DND-41 (cell line): ENCODE data around the gene ZDHHC17.

Source experiments
- ATAC-seq: fragments of 200-7000 bp; cut with Tn5 transposase; 3 replicates; pipeline ENCODE4 v1.9.1; 2021; ENCODE audit warnings: low read depth; ENCODE audit not compliant: insufficient read depth
- DNase-seq: peaks from one replicate; pipeline ENCODE4 v3.0.0-alpha.2; 2020
- H2AFZ ChIP-seq: 2 replicates; pipeline ENCODE4 v1.6.0; 2012; ENCODE audit warnings: low read depth, low read length
- H3K27ac ChIP-seq: 2 replicates; pipeline ENCODE4 v1.5.1; 2012; ENCODE audit warnings: low read length, inconsistent platforms
- H3K27me3 ChIP-seq: fragments of 200-600 bp; sonication (generic); 2 replicates; pipeline ENCODE4 v1.6.0; 2012; ENCODE audit warnings: low read length, mild to moderate bottlenecking, inconsistent platforms; ENCODE audit not compliant: insufficient read depth, poor library complexity
- H3K36me3 ChIP-seq: 2 replicates; pipeline ENCODE4 v1.5.1; 2012; ENCODE audit warnings: low read length, inconsistent platforms; ENCODE audit not compliant: insufficient read depth
- H3K4me1 ChIP-seq: 2 replicates; pipeline ENCODE4 v1.5.1; 2012; ENCODE audit warnings: mild to moderate bottlenecking, low read length; ENCODE audit not compliant: insufficient read depth
- H3K4me2 ChIP-seq: 2 replicates; pipeline ENCODE4 v1.6.0; 2012; ENCODE audit warnings: mild to moderate bottlenecking, moderate library complexity, low read length, inconsistent platforms; ENCODE audit not compliant: insufficient read depth
- H3K4me3 ChIP-seq, 2 experiments: fragments of 200-600 bp in 1 of 2; shearing (Covaris generic) in 1 of 2; 2 replicates each; pipeline ENCODE4 v1.5.1; 2012 to 2016; ENCODE audit warnings: inconsistent platforms in 2 of 2, low read length in 2 of 2, mild to moderate bottlenecking in 2 of 2, low read depth in 1 of 2, moderate library complexity in 1 of 2
- H3K79me2 ChIP-seq: 2 replicates; pipeline ENCODE4 v1.6.0; 2012; ENCODE audit warnings: low read length, inconsistent platforms; ENCODE audit not compliant: insufficient read depth
- H3K9ac ChIP-seq: 2 replicates; pipeline ENCODE4 v1.6.0; 2012; ENCODE audit warnings: low read depth, mild to moderate bottlenecking, inconsistent platforms, low read length, moderate library complexity
- H3K9me3 ChIP-seq: 2 replicates; pipeline ENCODE4 v1.5.1; 2012; ENCODE audit warnings: low read length, moderate library complexity, mild to moderate bottlenecking, inconsistent platforms; ENCODE audit not compliant: insufficient read depth, severe bottlenecking
- H4K20me1 ChIP-seq: 2 replicates; pipeline ENCODE4 v1.6.0; 2012; ENCODE audit warnings: low read length; ENCODE audit not compliant: insufficient read depth
- EZH2 ChIP-seq: IDR thresholded peaks from 3 replicates; pipeline ENCODE4 v1.6.1; 2012; ENCODE audit warnings: borderline replicate concordance, low read depth, mild to moderate bottlenecking, moderate library complexity, low read length, inconsistent platforms; ENCODE audit not compliant: severe bottlenecking
- TF ChIP-seq, protein P1 (sequence below): IDR thresholded peaks from 2 replicates; pipeline ENCODE4 v1.5.1; 2012; ENCODE audit warnings: borderline replicate concordance, low read length, moderate library complexity, mild to moderate bottlenecking; ENCODE audit not compliant: poor library complexity, severe bottlenecking; ENCODE audit errors: extremely low read depth

The ZDHHC17 gene

DNA sequence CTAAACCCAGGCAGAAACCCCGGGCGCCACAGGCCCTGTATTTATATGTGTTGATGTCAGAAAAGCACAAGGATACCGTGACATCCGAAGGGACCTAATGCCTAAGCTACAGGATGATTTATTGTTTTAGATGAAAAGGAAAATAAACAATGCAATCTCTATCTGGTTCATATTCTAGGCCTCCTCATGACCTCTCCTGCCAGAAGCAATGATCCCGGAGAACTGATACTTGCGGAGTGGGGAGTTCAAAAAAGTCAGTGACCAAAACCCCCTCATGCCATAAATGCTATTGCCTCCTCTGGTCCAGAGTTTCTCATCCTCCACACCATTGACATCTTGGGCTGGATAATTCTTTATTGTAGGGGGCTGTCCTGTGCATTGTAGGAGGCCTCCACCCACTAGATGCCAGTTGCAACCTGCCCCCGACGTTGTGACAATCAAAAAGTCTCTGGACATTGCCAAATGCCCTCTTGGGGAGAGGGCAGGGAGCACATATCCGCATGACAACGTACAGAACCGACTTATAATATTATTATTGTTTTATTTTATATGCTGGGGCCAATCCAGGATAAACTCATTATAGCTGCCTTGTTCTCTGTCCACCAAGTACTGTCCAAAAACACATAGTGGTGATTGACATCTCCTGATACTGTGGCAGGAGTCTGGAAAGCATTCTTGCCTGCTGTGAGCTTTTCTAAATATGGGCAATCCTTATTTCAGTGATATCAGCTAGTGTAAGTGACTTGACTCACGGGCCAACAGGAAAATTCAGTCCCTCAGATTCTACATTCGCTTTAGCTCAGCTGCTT is 116.0 kb downstream of the ZDHHC17 start:
- Histone ChIP-seq H2AFZ (no peak overlapping the region), H3K9ac (no peak overlapping the region), H4K20me1 (no peaks in the 10 kb centered on the region), H3K9me3 (no peaks in the 10 kb centered on the region), H3K79me2 (no peaks in the 10 kb centered on the region), H3K4me1 (no peaks in the 10 kb centered on the region), H3K4me2 (no peak overlapping the region), H3K36me3 (no peaks in the 10 kb centered on the region), H3K27ac (no peak overlapping the region), H3K27me3 (peaks cover 2% of the 10 kb centered on the region), H3K4me3 (no peak overlapping the region)
- no peak for TF ChIP-seq EZH2
- DNase-seq: no peak
- ATAC-seq: no peak

- no peaks in the 10 kb centered on the region for H3K79me2 ChIP-seq
- peaks cover 2% of the 10 kb centered on the region for H3K27me3 ChIP-seq
- DNase-seq (no peak), ATAC-seq (no peak)
- no peaks in the 10 kb centered on the region for H3K9me3 ChIP-seq
- no peak overlapping the region for H3K9ac ChIP-seq
- no peak for TF ChIP-seq EZH2
- TF ChIP-seq, protein P1, sequence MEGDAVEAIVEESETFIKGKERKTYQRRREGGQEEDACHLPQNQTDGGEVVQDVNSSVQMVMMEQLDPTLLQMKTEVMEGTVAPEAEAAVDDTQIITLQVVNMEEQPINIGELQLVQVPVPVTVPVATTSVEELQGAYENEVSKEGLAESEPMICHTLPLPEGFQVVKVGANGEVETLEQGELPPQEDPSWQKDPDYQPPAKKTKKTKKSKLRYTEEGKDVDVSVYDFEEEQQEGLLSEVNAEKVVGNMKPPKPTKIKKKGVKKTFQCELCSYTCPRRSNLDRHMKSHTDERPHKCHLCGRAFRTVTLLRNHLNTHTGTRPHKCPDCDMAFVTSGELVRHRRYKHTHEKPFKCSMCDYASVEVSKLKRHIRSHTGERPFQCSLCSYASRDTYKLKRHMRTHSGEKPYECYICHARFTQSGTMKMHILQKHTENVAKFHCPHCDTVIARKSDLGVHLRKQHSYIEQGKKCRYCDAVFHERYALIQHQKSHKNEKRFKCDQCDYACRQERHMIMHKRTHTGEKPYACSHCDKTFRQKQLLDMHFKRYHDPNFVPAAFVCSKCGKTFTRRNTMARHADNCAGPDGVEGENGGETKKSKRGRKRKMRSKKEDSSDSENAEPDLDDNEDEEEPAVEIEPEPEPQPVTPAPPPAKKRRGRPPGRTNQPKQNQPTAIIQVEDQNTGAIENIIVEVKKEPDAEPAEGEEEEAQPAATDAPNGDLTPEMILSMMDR: no peak
- no peak overlapping the region for H3K27ac ChIP-seq
- H4K20me1 ChIP-seq: no peaks in the 10 kb centered on the region
- H3K36me3 ChIP-seq: no peaks in the 10 kb centered on the region
- no peaks in the 10 kb centered on the region for H3K4me1 ChIP-seq
- no peak overlapping the region for H2AFZ ChIP-seq
- H3K4me2 ChIP-seq: no peak overlapping the region
- no peak overlapping the region for H3K4me3 ChIP-seq
Measured at GRCh38 chr12:76880519-76881023, 116.7 kb downstream of the ZDHHC17 start.

DNA sequence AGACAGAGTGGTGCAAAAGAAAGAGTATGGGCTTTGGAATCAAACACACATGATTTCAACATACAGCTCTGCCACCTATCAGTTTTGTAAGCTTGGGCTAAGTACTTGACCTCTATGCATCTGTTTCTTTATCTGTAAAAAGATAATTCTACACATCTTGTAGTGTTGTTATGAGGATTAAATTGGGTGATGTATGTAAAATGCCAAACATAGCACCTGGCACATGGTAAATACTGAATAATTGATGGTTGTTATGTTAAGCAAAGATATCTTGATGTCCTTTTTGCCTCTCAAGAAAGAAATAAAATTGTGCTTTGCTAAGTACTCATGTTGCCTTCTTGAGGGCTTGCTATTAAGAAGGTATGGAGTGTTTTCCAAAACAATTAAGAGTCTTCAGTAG is 117.2 kb downstream of the ZDHHC17 start:
- no peak overlapping the region for H2AFZ ChIP-seq
- H3K9me3 ChIP-seq: no peaks in the 10 kb centered on the region
- no peaks in the 10 kb centered on the region for H4K20me1 ChIP-seq
- H3K79me2 ChIP-seq: no peaks in the 10 kb centered on the region
- no peak overlapping the region for H3K27ac ChIP-seq
- peaks cover 2% of the 10 kb centered on the region for H3K27me3 ChIP-seq
- DNase-seq (no peak), ATAC-seq (no peak)
- no peaks in the 10 kb centered on the region for H3K4me1 ChIP-seq
- no peak overlapping the region for H3K4me2 ChIP-seq
- H3K4me3 ChIP-seq: no peak overlapping the region
- H3K36me3 ChIP-seq: no peaks in the 10 kb centered on the region
- H3K9ac ChIP-seq: no peak overlapping the region
- TF ChIP-seq, protein P1: no peak
- no peak for TF ChIP-seq EZH2

- no peak for DNase-seq
- Histone ChIP-seq H3K4me1 (no peaks in the 10 kb centered on the region), H2AFZ (no peak overlapping the region), H3K9me3 (no peaks in the 10 kb centered on the region), H3K27ac (no peak overlapping the region), H3K4me2 (no peak overlapping the region), H4K20me1 (no peaks in the 10 kb centered on the region), H3K27me3 (peaks cover 2% of the 10 kb centered on the region), H3K4me3 (no peak overlapping the region), H3K79me2 (no peaks in the 10 kb centered on the region), H3K9ac (no peak overlapping the region), H3K36me3 (no peaks in the 10 kb centered on the region)
- TF ChIP-seq, protein P1: no peak
- TF ChIP-seq EZH2: no peak
- no peak for ATAC-seq
Measured at GRCh38 chr12:76882367-76882766, 118.5 kb downstream of the ZDHHC17 start.
